Endothelial cell (in vitro differentiated cells): ENCODE data around the gene TENT4A. TPM values are rescaled to one million over a fixed set of nuclear protein-coding genes. Genes with fewer than 3 reads are reported as not detected.

ENCODE experiments used
- DNase-seq: peaks from one replicate; pipeline ENCODE4 v3.0.0; 2021; ENCODE audit warnings: low spot score
- H3K27ac Mint-ChIP-seq: one replicate; pipeline ENCODE4 v1.8.0; 2021; ENCODE audit warnings: mixed read lengths, inconsistent platforms; ENCODE audit not compliant: unreplicated experiment
- H3K27me3 Mint-ChIP-seq: one replicate; pipeline ENCODE4 v1.8.0; 2021; ENCODE audit warnings: mild to moderate bottlenecking, moderate library complexity, mixed read lengths, inconsistent platforms; ENCODE audit not compliant: unreplicated experiment
- H3K36me3 Mint-ChIP-seq: one replicate; pipeline ENCODE4 v1.8.0; 2021; ENCODE audit warnings: mild to moderate bottlenecking, low read depth, mixed read lengths, inconsistent platforms; ENCODE audit not compliant: unreplicated experiment
- H3K4me1 Mint-ChIP-seq: one replicate; pipeline ENCODE4 v1.8.0; 2021; ENCODE audit warnings: mild to moderate bottlenecking, mixed read lengths, inconsistent platforms; ENCODE audit not compliant: unreplicated experiment
- H3K4me3 Mint-ChIP-seq: one replicate; pipeline ENCODE4 v1.8.0; 2021; ENCODE audit warnings: mild to moderate bottlenecking, mixed read lengths, inconsistent platforms; ENCODE audit not compliant: unreplicated experiment
- H3K9me3 Mint-ChIP-seq: one replicate; pipeline ENCODE4 v1.8.0; 2021; ENCODE audit warnings: mixed read lengths, inconsistent platforms; ENCODE audit not compliant: unreplicated experiment
- CTCF ChIP-seq: fragments of 200-600 bp; sonication (generic); IDR thresholded peaks from one replicate; pipeline ENCODE4 v1.5.0; 2021; ENCODE audit warnings: antibody characterized with exemption; ENCODE audit not compliant: unreplicated experiment
- total RNA-seq: library from RNA; stranded (reverse); fragmentation: NEBNext Ultra II Directional; extraction: Animal tissue kit (Norgen Biotek cat#: 25700); gene quantifications from one replicate; pipeline ENCODE4 v1.2.1, GENCODE V29; 2021; ENCODE audit not compliant: unreplicated experiment

The TENT4A gene
- total RNA-seq, 1 donor from 2014 or later: 24.7 TPM

DNA sequence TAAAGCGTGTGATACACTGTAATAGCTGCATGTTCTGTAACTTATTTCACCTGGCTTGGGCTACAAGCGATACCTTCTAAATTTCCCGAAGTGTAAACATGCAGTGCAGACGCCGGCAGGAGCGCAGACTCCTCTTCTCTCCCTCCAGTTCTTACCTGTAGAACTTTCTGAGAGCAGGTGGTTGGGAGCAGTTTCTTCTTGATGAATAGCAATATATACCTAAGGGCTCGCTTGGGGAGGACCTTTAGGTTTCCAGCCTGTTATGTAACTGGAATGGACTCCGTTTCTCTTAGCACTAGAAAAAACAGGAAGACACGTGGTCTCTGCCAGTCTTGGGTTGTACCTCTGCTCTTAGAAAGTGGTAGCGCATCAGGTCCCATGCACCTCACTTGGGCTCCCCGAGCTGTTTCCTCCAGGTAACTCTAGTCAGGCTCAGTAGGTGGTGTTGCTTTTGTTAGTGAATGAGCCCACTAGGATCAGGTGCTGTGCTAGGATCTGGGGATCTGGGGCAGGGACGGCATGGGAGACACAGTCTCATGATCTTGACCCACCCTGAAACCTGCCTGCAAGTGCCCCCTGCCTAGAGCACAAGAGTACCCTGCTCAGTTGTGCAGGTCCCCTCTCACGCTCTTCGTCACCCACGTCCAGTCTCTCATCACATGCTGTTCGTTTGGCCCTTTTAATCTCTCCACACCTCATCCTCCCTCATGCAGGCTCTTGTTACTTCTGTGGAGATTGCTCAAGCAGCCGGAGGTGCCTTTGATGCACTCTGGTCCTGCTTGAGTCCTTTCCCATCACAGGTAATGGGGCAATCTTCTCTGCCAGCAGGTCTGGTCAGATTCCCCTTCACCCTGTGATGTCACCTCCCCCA is 2.8 kb downstream of the TENT4A start:
- H3K4me3 Mint-ChIP-seq: peak overlapping the region; percentile 92
- TF ChIP-seq CTCF: no peak
- no peaks in the 10 kb centered on the region for H3K9me3 Mint-ChIP-seq
- H3K27me3 Mint-ChIP-seq: peaks cover 14% of the 10 kb centered on the region
- H3K27ac Mint-ChIP-seq: no peak overlapping the region
- no peak for DNase-seq
- H3K36me3 Mint-ChIP-seq: no peaks in the 10 kb centered on the region
- peaks cover 20% of the 10 kb centered on the region for H3K4me1 Mint-ChIP-seq

- TF ChIP-seq CTCF: no peak
- DNase-seq: no peak
- no peaks in the 10 kb centered on the region for H3K36me3 Mint-ChIP-seq
- no peaks in the 10 kb centered on the region for H3K9me3 Mint-ChIP-seq
- H3K4me1 Mint-ChIP-seq: peaks cover 19% of the 10 kb centered on the region
- H3K4me3 Mint-ChIP-seq: peak overlapping the region; percentile 84
- no peak overlapping the region for H3K27ac Mint-ChIP-seq
- peaks cover 9% of the 10 kb centered on the region for H3K27me3 Mint-ChIP-seq
These were observed 3.5 kb downstream of the TENT4A start for GRCh38 chr5:6716629-6717149.

GRCh38 chr5:6717247-6717646 is 4.0 kb downstream of the TENT4A start:
- DNase-seq: no peak
- Mint-ChIP-seq H3K36me3 (no peaks in the 10 kb centered on the region), H3K27me3 (peaks cover 6% of the 10 kb centered on the region), H3K4me3 (no peak overlapping the region), H3K27ac (no peak overlapping the region), H3K4me1 (peaks cover 20% of the 10 kb centered on the region), H3K9me3 (no peaks in the 10 kb centered on the region)
- no peak for TF ChIP-seq CTCF

GRCh38 chr5:6717687-6718086 is 4.5 kb downstream of the TENT4A start:
- no peak for TF ChIP-seq CTCF
- no peaks in the 10 kb centered on the region for H3K36me3 Mint-ChIP-seq
- no peak for DNase-seq
- H3K9me3 Mint-ChIP-seq: no peaks in the 10 kb centered on the region
- H3K27me3 Mint-ChIP-seq: peaks cover 6% of the 10 kb centered on the region
- H3K4me1 Mint-ChIP-seq: peaks cover 23% of the 10 kb centered on the region
- H3K27ac Mint-ChIP-seq: no peak overlapping the region
- no peak overlapping the region for H3K4me3 Mint-ChIP-seq

DNA sequence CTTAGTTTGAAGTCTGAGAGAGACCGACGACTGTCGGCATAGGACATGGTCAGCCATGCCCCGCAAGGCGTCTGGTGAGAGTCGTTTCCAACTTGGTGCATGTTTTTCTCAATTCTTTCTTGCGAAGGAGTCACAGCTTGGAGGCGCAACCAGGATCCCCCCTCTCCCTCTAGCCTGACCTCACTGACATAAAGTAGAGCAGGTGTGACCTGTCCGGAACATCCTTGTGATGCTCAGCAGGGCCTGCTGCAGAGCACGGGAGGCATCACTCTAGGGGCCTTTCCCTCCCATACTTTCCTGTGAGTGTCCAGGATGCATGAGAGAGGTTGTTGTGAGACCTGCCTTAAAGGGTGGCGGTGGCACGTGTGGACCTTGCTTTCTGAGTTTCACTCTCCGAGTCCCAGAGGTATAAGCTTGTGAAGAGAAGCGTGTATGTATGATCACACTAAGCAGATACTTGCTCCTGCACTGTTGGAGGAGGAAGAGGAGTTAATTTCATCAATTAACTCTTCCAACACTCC is 5.0 kb downstream of the TENT4A start:
- DNase-seq: no peak
- Mint-ChIP-seq H3K4me3 (no peak overlapping the region), H3K27ac (no peak overlapping the region)

More for the DNA sequence above, 5.0 kb downstream of the TENT4A start:
- TF ChIP-seq CTCF: no peak
- Mint-ChIP-seq H3K4me1 (peaks cover 23% of the 10 kb centered on the region), H3K9me3 (no peaks in the 10 kb centered on the region), H3K36me3 (peaks cover under 1% of the 10 kb centered on the region), H3K27me3 (peaks cover 6% of the 10 kb centered on the region)
